HG02970 (cell line): ENCODE results near the gene DLX3.

Experiments
- ATAC-seq: cut with Tn5 transposase; IDR thresholded peaks from one replicate; pipeline ENCODE4 v1.9.1; 2021; ENCODE audit warnings: mild to moderate bottlenecking, moderate library complexity, moderate number of reproducible peaks; ENCODE audit not compliant: unreplicated experiment, low FRiP score

DLX3 gene

GRCh38 chr17:49964303-49964768 lies 30.7 kb downstream of the DLX3 start:
- no peak for ATAC-seq

GRCh38 chr17:49963626-49964302 lies 31.3 kb downstream of the DLX3 start:
- no peak for ATAC-seq

- no peak for ATAC-seq
Measured at GRCh38 chr17:49963309-49963625, 31.8 kb downstream of the DLX3 start.

- ATAC-seq = no peak
Measured at GRCh38 chr17:49962599-49963308, 32.3 kb downstream of the DLX3 start.

GRCh38 chr17:49959183-49959935 lies 35.7 kb downstream of the DLX3 start:
- ATAC-seq = no peak

- ATAC-seq = no peak
Measured at GRCh38 chr17:49958723-49959122, 36.3 kb downstream of the DLX3 start.

GRCh38 chr17:49957350-49957749 lies 37.7 kb downstream of the DLX3 start:
- ATAC-seq = no peak

GRCh38 chr17:49956780-49957179 lies 38.2 kb downstream of the DLX3 start:
- ATAC-seq = no peak

- no peak for ATAC-seq
Measured at GRCh38 chr17:49955157-49955556, 39.9 kb downstream of the DLX3 start.

GRCh38 chr17:49952912-49953497 lies 42.0 kb downstream of the DLX3 start:
- no peak for ATAC-seq

- no peak for ATAC-seq
Measured at GRCh38 chr17:49952209-49952911, 42.7 kb downstream of the DLX3 start.

GRCh38 chr17:49951362-49952082 lies 43.5 kb downstream of the DLX3 start:
- no peak for ATAC-seq

- ATAC-seq = no peak
Measured at GRCh38 chr17:49949634-49950033, 45.4 kb downstream of the DLX3 start.

GRCh38 chr17:49946964-49947584 lies 48.0 kb downstream of the DLX3 start:
- no peak for ATAC-seq

- no peak for ATAC-seq
Measured at GRCh38 chr17:49946208-49946607, 48.8 kb downstream of the DLX3 start.

GRCh38 chr17:49944273-49944870 lies 50.7 kb downstream of the DLX3 start:
- no peak for ATAC-seq

- ATAC-seq = no peak
Measured at GRCh38 chr17:49942947-49943346, 52.1 kb downstream of the DLX3 start.

GRCh38 chr17:49941427-49941826 lies 53.6 kb downstream of the DLX3 start:
- ATAC-seq = no peak
